Measurements from ENCODE around the gene DDO. TPM values are rescaled to one million over a fixed set of nuclear protein-coding genes. Genes with fewer than 3 reads are reported as not detected.

Gene DDO
- total RNA-seq, 1 experiment from 2014 or later = 0.39 TPM

GRCh38 chr6:110355727-110356126, 59.6 kb downstream of the DDO start:
- no TSS peak for BruUV-seq (replicated peaks)
- ATAC-seq = no peak
- intact Hi-C loops (cut with micrococcal nuclease; ENCODE audit: unreplicated experiment) (no loop called here), in situ Hi-C loops (cut with HindIII; ENCODE audit: low pct_unique_long_range_greater_than_20kb, low sequenced_read_pairs) (no loop called here)
- ChIA-PET CTCF (no interaction called here), POLR2A (no interaction called here)
- Histone ChIP-seq H3K9me3 (ENCODE audit: control insufficient read depth, insufficient read depth, low read depth, low read length) (no peaks in the 10 kb centered on the region), H3K36me3 (ENCODE audit: control insufficient read depth, insufficient read depth, low read length) (no peaks in the 10 kb centered on the region), H3K27me3 (ENCODE audit: control insufficient read depth, insufficient read depth, low read length) (peaks cover 31% of the 10 kb centered on the region), H3K27ac (ENCODE audit: low read length) (no peak overlapping the region), H3K4me3 (ENCODE audit: low read depth in 2 of 2, low read length in 2 of 2) (no peak overlapping the region), H3K4me1 (ENCODE audit: control insufficient read depth, insufficient read depth, low read length) (no peaks in the 10 kb centered on the region)
- no peak for DNase-seq (ENCODE audit: low read depth, low spot score)
- no peak for TF ChIP-seq POLR2AphosphoS5 (IDR thresholded peaks at IDR 0.05; ENCODE audit: low read depth, low read length)
- no peak for TF ChIP-seq SIN3A (IDR thresholded peaks at IDR 0.05; ENCODE audit: borderline replicate concordance, insufficient read depth, low read depth, low read length)
- TF ChIP-seq CTCF (IDR thresholded peaks at IDR 0.05) = no peak
- no peak for TF ChIP-seq TCF7L2 (IDR thresholded peaks at IDR 0.05; ENCODE audit: low read depth, low read length)
- TF ChIP-seq REST (IDR thresholded peaks at IDR 0.05; ENCODE audit: insufficient read depth in 1 of 2, low read depth in 2 of 2, low read length in 1 of 2) = no peak

GRCh38 chr6:110355022-110355421, 60.4 kb downstream of the DDO start:
- TF ChIP-seq REST (IDR thresholded peaks at IDR 0.05; ENCODE audit: insufficient read depth in 1 of 2, low read depth in 2 of 2, low read length in 1 of 2) = no peak
- TF ChIP-seq CTCF (IDR thresholded peaks at IDR 0.05) = no peak
- no peak for TF ChIP-seq SIN3A (IDR thresholded peaks at IDR 0.05; ENCODE audit: borderline replicate concordance, insufficient read depth, low read depth, low read length)
- no peak for TF ChIP-seq POLR2AphosphoS5 (IDR thresholded peaks at IDR 0.05; ENCODE audit: low read depth, low read length)
- TF ChIP-seq TCF7L2 (IDR thresholded peaks at IDR 0.05; ENCODE audit: low read depth, low read length) = no peak
- ATAC-seq = no peak
- Histone ChIP-seq H3K36me3 (ENCODE audit: control insufficient read depth, insufficient read depth, low read length) (no peaks in the 10 kb centered on the region), H3K27me3 (ENCODE audit: control insufficient read depth, insufficient read depth, low read length) (peaks cover 25% of the 10 kb centered on the region), H3K4me1 (ENCODE audit: control insufficient read depth, insufficient read depth, low read length) (no peaks in the 10 kb centered on the region), H3K9me3 (ENCODE audit: control insufficient read depth, insufficient read depth, low read depth, low read length) (no peaks in the 10 kb centered on the region), H3K27ac (ENCODE audit: low read length) (no peak overlapping the region), H3K4me3 (ENCODE audit: low read depth in 2 of 2, low read length in 2 of 2) (no peak overlapping the region)
- ChIA-PET POLR2A (no interaction called here), CTCF (no interaction called here)
- in situ Hi-C loops (cut with HindIII; ENCODE audit: low pct_unique_long_range_greater_than_20kb, low sequenced_read_pairs) (no loop called here), intact Hi-C loops (cut with micrococcal nuclease; ENCODE audit: unreplicated experiment) (no loop called here)
- no TSS peak for BruUV-seq (replicated peaks)
- DNase-seq (ENCODE audit: low read depth, low spot score) = no peak

Measured in Panc1 (cell line).